BJ (cell line): Measurements from ENCODE around the gene ITPRID1. TPM values are rescaled to one million over a fixed set of nuclear protein-coding genes. Genes with fewer than 3 reads are reported as not detected.

Experiments
- CTCF ChIA-PET: fragments of 350-600 bp; formaldehyde crosslinking; extraction: SDS; loops from one replicate; lab custom pipeline; 2021; ENCODE audit warnings: antibody characterized with exemption, inconsistent platforms; lab: Yijun Ruan, JAX
- POLR2A ChIA-PET: fragments of 300-600 bp; sonication (Branson Sonifier 250); formaldehyde crosslinking; extraction: SDS; loops from one replicate; lab custom pipeline; 2021; ENCODE audit warnings: antibody characterized with exemption; lab: Charles Lee
- DNase-seq: peaks from one replicate; pipeline ENCODE4 v3.0.0-alpha.2; 2011; ENCODE audit warnings: low read depth
- H3K27me3 ChIP-seq: 2 replicates; pipeline ENCODE4 v1.6.0; 2011; ENCODE audit warnings: low read length; ENCODE audit not compliant: control insufficient read depth, insufficient read depth
- H3K36me3 ChIP-seq: 2 replicates; pipeline ENCODE4 v1.5.1; 2011; ENCODE audit warnings: low read length; ENCODE audit not compliant: control insufficient read depth, insufficient read depth
- H3K4me3 ChIP-seq: 2 replicates; pipeline ENCODE4 v1.5.1; 2011; ENCODE audit warnings: low read depth, mild to moderate bottlenecking, control low read depth, low read length
- CTCF ChIP-seq: IDR thresholded peaks from 2 replicates; pipeline ENCODE4 v1.5.1; 2011; ENCODE audit warnings: low read depth, mild to moderate bottlenecking, control low read depth, inconsistent platforms, low read length, moderate library complexity; ENCODE audit not compliant: insufficient read depth
- polyA plus RNA-seq: library from polyadenylated mRNA; depleted of rRNA; stranded (reverse); fragments of >200 nt; gene quantifications from 2 replicates; pipeline ENCODE4 v1.2.3, GENCODE V29; 2011

The ITPRID1 gene
- polyA plus RNA-seq, 1 experiment = not detected

- Histone ChIP-seq H3K36me3 (no peaks in the 10 kb centered on the region), H3K4me3 (no peak overlapping the region), H3K27me3 (no peaks in the 10 kb centered on the region)
- no peak for TF ChIP-seq CTCF
- ChIA-PET CTCF (no interaction called here), POLR2A (no interaction called here)
- DNase-seq = no peak
Measured at GRCh38 chr7:31669461-31669860, 155.6 kb downstream of the ITPRID1 start.

GRCh38 chr7:31679574-31680305, 165.8 kb downstream of the ITPRID1 start:
- POLR2A ChIA-PET = no interaction called here

DNA sequence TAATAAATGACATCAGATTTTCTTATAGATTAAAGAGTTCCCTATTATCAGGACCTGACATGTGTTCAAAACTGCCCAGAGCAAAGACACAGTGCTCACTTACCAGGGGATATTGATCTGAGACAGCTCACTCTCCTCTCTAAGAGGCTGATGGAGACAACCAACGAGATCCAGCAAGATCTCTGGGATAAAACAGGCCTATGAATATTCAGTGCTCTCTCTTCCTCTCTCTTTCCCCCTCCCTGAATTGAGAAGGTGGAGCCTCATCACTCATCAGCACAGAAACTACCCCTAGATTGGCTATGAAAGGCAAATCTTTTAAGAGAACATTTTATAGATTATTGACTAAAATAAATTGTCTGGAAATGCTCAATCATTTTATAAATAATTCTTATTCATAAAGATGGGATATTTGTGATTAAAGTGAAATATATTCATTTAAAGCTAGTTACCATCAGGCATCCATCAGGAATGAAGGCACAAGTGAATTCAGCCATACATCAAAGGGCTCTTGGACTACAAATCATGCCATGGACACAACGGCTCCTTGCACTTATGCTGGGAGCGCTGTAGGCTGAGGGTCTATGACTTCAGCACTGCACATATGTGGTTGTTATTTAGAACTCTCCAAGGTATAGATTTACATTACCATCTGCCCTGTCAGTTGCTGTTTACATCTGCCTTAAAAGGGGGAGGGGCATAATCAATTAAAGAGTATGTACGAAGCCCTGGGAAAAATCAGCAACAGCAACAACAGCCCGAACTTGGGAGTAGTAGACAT, 169.7 kb downstream of the ITPRID1 start:
- no peak for DNase-seq
- H3K4me3 ChIP-seq = no peak overlapping the region
- TF ChIP-seq CTCF = no peak
- ChIA-PET CTCF (no interaction called here), POLR2A (no interaction called here)
- H3K27me3 ChIP-seq = no peaks in the 10 kb centered on the region
- H3K36me3 ChIP-seq = no peaks in the 10 kb centered on the region

More at GRCh38 chr7:31679574-31680305, 165.8 kb downstream of the ITPRID1 start:
- DNase-seq = no peak
- H3K4me3 ChIP-seq = no peak overlapping the region
- CTCF ChIA-PET = interaction anchor here (1.1 kb wide), 1 partner anchor 31 kb away, joined by 3 read pairs; no protein-coding TSS in a partner anchor
- no peak for TF ChIP-seq CTCF
- no peaks in the 10 kb centered on the region for H3K27me3 ChIP-seq
- H3K36me3 ChIP-seq = no peaks in the 10 kb centered on the region

DNA sequence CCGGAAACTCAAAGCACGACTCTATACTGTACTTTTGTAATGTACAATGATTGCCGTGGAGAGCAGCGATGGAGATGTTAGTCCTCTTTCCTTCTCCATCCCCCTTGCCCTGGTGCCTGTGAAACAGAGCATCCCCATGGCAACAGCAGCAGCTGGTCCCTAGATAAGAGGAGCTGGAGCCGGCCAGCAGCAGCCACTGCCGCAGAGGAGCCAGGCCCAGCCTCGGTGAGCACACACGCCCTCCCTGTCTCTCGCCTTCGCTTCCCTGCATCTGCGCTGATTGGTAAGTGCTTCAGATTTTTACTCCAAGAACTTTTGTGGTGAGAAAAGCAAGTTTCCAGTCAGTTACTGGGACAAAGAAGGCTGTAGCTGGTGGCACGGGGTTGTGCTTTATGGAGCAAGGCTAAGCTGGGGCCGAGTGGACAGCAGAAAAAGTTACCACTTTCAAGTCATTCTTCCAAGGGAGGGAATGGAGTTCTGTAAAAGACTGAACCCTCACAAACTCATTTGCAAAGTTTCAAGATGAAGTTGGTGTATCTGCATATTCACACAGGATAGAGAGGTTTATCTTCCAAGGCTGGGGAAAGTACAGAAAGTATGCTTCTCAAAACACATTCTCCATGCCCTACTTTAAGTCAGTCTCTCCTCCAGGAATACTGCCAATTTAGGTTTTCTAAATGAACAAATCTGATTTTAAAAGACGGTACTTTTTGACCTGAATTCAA, 173.3 kb downstream of the ITPRID1 start, which contains the start of gene PPP1R17:
PPP1R17 (plus strand) TSS at position 192 of the 725 bp plus-strand sequence. CDS start 5,227 bp downstream, outside the sequence.
- no peak for TF ChIP-seq CTCF
- no peak for DNase-seq
- ChIA-PET POLR2A (no interaction called here), CTCF (no interaction called here)
- Histone ChIP-seq H3K27me3 (no peaks in the 10 kb centered on the region), H3K4me3 (no peak within 1 kb of the TSS), H3K36me3 (no peaks in the 10 kb centered on the region)

DNA sequence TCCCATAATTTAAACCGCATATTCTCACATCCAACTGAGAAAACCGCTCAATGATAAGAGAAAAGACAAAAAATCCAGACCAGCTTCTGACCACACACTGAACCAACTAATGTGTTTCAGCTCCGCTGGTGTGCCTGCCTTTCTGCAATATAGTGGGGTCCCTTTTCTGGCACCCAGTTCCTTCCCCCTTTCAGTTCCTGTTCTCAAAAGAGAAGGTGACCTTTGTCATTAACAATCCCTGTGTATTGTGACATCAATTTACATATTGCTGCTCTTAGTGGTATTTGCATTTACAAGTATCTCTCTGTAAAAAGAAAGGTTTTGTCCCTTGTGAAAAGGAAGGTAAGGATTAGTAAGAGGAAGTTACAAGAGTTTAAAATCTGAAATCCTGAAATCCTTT, 174.5 kb downstream of the ITPRID1 start:
- H3K27me3 ChIP-seq = no peaks in the 10 kb centered on the region
- CTCF ChIA-PET = no interaction called here
- POLR2A ChIA-PET = no interaction called here
- TF ChIP-seq CTCF = no peak
- DNase-seq = no peak
- H3K36me3 ChIP-seq = no peaks in the 10 kb centered on the region
- H3K4me3 ChIP-seq = no peak overlapping the region
